ENCODE measurements around the gene LPXN.

DNA sequence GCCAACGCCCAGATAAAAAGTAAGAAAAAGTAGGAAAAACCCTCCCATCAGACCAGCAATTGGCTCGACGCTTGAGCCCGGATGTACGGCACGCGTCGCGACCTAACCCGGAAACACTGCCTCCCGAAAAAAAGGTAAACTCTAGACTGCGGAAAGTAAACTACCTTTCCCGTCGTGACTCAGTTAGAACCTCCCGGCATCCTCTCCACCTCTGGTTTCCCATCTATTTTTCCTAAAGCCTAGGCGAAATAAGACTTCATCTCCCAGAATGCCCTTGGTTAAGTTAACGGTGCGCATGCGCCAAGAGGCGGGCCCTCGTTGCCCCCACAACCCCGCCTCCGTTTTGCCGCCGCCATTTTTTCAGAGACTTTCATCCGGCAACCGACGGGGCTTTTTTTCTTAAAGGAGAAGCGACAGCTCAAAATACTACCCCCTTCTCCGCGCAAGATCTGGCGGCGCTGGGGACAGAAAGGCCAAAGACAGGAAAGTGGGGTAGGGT lies 2.5 kb upstream of the LPXN start:
- no peak for TF ChIP-seq EZH2 (IDR thresholded peaks at IDR 0.05; ENCODE audit: insufficient read depth, poor library complexity, severe bottlenecking)
- TF ChIP-seq EZH2phosphoT487 (IDR thresholded peaks at IDR 0.05; ENCODE audit: insufficient read depth, low read depth): no peak
